Astrocyte of the cerebellum (primary cell): ENCODE data around the gene KCNA1.

Source experiments
- DNase-seq: peaks from one replicate; pipeline ENCODE4 v3.0.0-alpha.2; 2011; ENCODE audit warnings: low read depth
- H3K4me3 ChIP-seq: 2 replicates; pipeline ENCODE4 v1.5.1; 2011; ENCODE audit warnings: mild to moderate bottlenecking, low read depth, low read length, moderate library complexity
- in situ Hi-C: cut with HindIII; loops from 2 replicates; pipeline ENCODE4 v1.10.0; 2017; ENCODE audit warnings: low sequenced_read_pairs
- TF ChIP-seq, protein P1 (sequence below): IDR thresholded peaks from 2 replicates; pipeline ENCODE4 v1.5.1; 2012; ENCODE audit warnings: low read length, low read depth, moderate library complexity, mild to moderate bottlenecking; ENCODE audit errors: missing control alignments

KCNA1 gene

GRCh38 chr12:4961311-4961710, 51.6 kb downstream of the KCNA1 start:
- H3K4me3 ChIP-seq = no peak overlapping the region
- TF ChIP-seq, protein P1, sequence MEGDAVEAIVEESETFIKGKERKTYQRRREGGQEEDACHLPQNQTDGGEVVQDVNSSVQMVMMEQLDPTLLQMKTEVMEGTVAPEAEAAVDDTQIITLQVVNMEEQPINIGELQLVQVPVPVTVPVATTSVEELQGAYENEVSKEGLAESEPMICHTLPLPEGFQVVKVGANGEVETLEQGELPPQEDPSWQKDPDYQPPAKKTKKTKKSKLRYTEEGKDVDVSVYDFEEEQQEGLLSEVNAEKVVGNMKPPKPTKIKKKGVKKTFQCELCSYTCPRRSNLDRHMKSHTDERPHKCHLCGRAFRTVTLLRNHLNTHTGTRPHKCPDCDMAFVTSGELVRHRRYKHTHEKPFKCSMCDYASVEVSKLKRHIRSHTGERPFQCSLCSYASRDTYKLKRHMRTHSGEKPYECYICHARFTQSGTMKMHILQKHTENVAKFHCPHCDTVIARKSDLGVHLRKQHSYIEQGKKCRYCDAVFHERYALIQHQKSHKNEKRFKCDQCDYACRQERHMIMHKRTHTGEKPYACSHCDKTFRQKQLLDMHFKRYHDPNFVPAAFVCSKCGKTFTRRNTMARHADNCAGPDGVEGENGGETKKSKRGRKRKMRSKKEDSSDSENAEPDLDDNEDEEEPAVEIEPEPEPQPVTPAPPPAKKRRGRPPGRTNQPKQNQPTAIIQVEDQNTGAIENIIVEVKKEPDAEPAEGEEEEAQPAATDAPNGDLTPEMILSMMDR = no peak
- in situ Hi-C loops = no loop called here
- no peak for DNase-seq

DNA sequence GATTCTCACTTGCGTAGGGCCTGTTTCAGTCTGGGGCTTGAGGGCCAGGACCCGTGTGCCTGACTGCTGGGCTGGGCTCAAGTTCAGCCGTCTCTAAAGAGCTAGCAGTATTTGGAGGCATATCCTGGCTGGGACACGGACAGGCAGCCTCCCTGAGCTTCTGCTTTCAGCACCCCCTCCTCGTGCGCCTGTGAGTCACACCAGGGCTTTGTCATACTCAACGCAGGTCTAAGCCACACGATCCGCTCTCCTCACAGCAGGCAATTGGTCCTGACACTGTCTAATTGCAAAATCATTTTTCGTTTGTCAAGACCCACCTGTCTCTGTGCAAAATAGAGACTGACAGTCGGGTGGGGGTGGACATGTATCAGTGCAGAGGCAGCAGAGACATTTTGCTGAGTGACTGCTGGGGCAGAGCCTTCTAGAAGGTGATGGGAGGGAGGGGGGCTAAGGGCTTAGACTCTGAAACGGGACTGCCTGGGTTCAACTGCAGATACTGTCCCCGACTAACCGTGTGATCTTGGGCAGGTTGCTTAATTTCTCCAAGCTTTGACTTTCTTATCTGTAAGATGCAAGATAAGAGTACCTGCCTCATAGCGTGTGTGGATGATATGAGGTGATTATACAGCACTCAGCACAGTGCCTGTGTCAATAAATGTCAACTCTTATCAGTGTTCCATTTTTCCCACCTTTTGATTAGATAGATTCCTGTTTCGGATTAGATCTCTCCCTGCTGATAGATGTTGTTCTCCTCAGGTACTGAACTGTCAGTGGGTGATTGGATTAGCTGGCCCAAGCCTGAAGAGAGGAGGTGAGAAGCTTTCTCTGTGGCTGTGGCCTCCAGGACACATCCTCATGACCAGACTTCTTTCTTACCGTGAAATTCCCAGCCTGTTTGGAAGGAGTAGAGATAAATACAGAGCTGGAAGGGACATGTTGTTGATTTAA, 53.1 kb downstream of the KCNA1 start:
- in situ Hi-C loops = no loop called here
- no peak for DNase-seq
- no peak overlapping the region for H3K4me3 ChIP-seq
- TF ChIP-seq, protein P1 = no peak
